Large intestine (tissue), 1 donor: ENCODE results near the gene MAN2B1. TPM values are rescaled to one million over a fixed set of nuclear protein-coding genes. Genes with fewer than 3 reads are reported as not detected.

Experiments used
- polyA plus RNA-seq: library from polyadenylated mRNA; unstranded; fragments of 120-200 nt; gene quantifications from one replicate; pipeline ENCODE4 v1.2.1, GENCODE V29; 2013

The MAN2B1 gene
- polyA plus RNA-seq, 1 donor: 51.5 TPM

Other genes with a start within 250 kb of the MAN2B1 start
- 6.4 TPM for gene ZNF443, start 225.7 kb downstream of the MAN2B1 start, polyA plus RNA-seq
- gene ZNF709, start 181.9 kb downstream of the MAN2B1 start, polyA plus RNA-seq: 2.5 TPM
- 12.3 TPM for gene ZNF564, start 115.3 kb downstream of the MAN2B1 start, polyA plus RNA-seq
- 2.9 TPM for gene ZNF490, start 55.9 kb downstream of the MAN2B1 start, polyA plus RNA-seq
- 19.0 TPM for gene ZNF791, start 55.8 kb downstream of the MAN2B1 start, polyA plus RNA-seq
- 20.5 TPM for gene WDR83, start 65 bp upstream of the MAN2B1 start, polyA plus RNA-seq
- gene DHPS, start 15.1 kb upstream of the MAN2B1 start, polyA plus RNA-seq: 97.7 TPM
- gene GNG14, start 21.3 kb upstream of the MAN2B1 start, polyA plus RNA-seq: 0.33 TPM
- gene FBXW9, start 29.9 kb upstream of the MAN2B1 start, polyA plus RNA-seq: 9.5 TPM
- gene TNPO2, start 57.2 kb upstream of the MAN2B1 start, polyA plus RNA-seq: 49.2 TPM
- gene TRIR, start 67.9 kb upstream of the MAN2B1 start, polyA plus RNA-seq: 219 TPM
- 64.0 TPM for gene GET3, start 70.8 kb upstream of the MAN2B1 start, polyA plus RNA-seq
- 0.10 TPM for gene BEST2, start 85.0 kb upstream of the MAN2B1 start, polyA plus RNA-seq
- 192 TPM for gene HOOK2, start 108.8 kb upstream of the MAN2B1 start, polyA plus RNA-seq
- gene JUNB, start 124.7 kb upstream of the MAN2B1 start, polyA plus RNA-seq: 333 TPM
- gene PRDX2, start 135.1 kb upstream of the MAN2B1 start, polyA plus RNA-seq: 271 TPM
- gene THSD8, start 135.3 kb upstream of the MAN2B1 start, polyA plus RNA-seq: 3.8 TPM
- gene RNASEH2A, start 139.8 kb upstream of the MAN2B1 start, polyA plus RNA-seq: 20.3 TPM
- 1.6 TPM for gene RTBDN, start 167.8 kb upstream of the MAN2B1 start, polyA plus RNA-seq
- gene MAST1, start 171.8 kb upstream of the MAN2B1 start, polyA plus RNA-seq: 4.4 TPM
- 7.8 TPM for gene DNASE2, start 214.7 kb upstream of the MAN2B1 start, polyA plus RNA-seq
- gene KLF1, start 220.5 kb upstream of the MAN2B1 start, polyA plus RNA-seq: 0.79 TPM
- 25.4 TPM for gene GCDH, start 224.4 kb upstream of the MAN2B1 start, polyA plus RNA-seq